K562 (cell line): ENCODE data around the gene STK25. TPM values are rescaled to one million over a fixed set of nuclear protein-coding genes. Genes with fewer than 3 reads are reported as not detected.

ENCODE experiments used
- ATAC-seq: fragments of 200-7000 bp; cut with Tn5 transposase; 3 replicates; pipeline ENCODE4 v1.9.1; 2020; ENCODE audit warnings: moderate library complexity
- BruUV-seq: library from RNA; stranded (reverse); fragments of 400-500 nt; replicated peaks from 2 replicates; lab custom pipeline; 2021; lab: Mats Ljungman, UMichigan
- CTCF ChIA-PET: fragments of 300-600 bp; formaldehyde crosslinking; extraction: SDS; loops from one replicate; lab custom pipeline; 2021; ENCODE audit warnings: low intra/inter-chr PET ratio; lab: Yijun Ruan, JAX
- POLR2A ChIA-PET: fragments of 300-600, 350-650 bp; sonication (Branson Sonifier 250); formaldehyde crosslinking; extraction: SDS; loops from one replicate; lab custom pipeline; 2021; ENCODE audit warnings: antibody characterized with exemption, inconsistent platforms; lab: Yijun Ruan, JAX
- DNase-seq, 4 experiments: peaks; one replicate each; pipeline versions ENCODE4 v3.0.0 to v3.0.0-alpha.2; 2011 to 2018; ENCODE audit warnings: low spot score in 3 of 4, mixed read lengths in 3 of 4; ENCODE audit errors: extremely low read depth in 1 of 4
- FAIRE-seq: peaks from 2 replicates; lab custom pipeline; 2011; peaks lifted over from hg19 to GRCh38; lab: Jason Lieb, UNC
- H2AFZ ChIP-seq: 2 replicates; pipeline ENCODE4 v1.6.0; 2011; ENCODE audit warnings: low read depth, low read length, control low read depth, inconsistent platforms
- H3K27ac ChIP-seq: fragments of 200-600 bp; 3 replicates; pipeline ENCODE4 v1.8.0; 2011; ENCODE audit warnings: low read depth, mild to moderate bottlenecking, control low read depth, inconsistent platforms, low read length, moderate library complexity, mixed read lengths; ENCODE audit errors: extremely low read depth
- H3K27me3 ChIP-seq, 2 experiments: fragments of 300-600 bp in 1 of 2; 2 replicates in 1 of 2; 3 replicates in 1 of 2; pipeline versions ENCODE4 v1.6.0 to v1.8.0; 2011; ENCODE audit warnings: inconsistent platforms in 2 of 2, low read length in 2 of 2, mild to moderate bottlenecking in 1 of 2, mixed read lengths in 1 of 2, moderate library complexity in 1 of 2; ENCODE audit not compliant: control insufficient read depth in 2 of 2, insufficient read depth in 2 of 2
- H3K36me3 ChIP-seq: fragments of 300-600 bp; 3 replicates; pipeline ENCODE4 v1.8.0; 2011; ENCODE audit warnings: mild to moderate bottlenecking, low read length, inconsistent platforms; ENCODE audit not compliant: control insufficient read depth, insufficient read depth
- H3K4me1 ChIP-seq, 2 experiments: fragments of 200-600 bp in 1 of 2; replicated peaks in 1 of 2; 2 replicates in 1 of 2; 3 replicates in 1 of 2; pipeline versions ENCODE4 v1.5.1 to v1.8.0; 2011; ENCODE audit warnings: inconsistent platforms in 2 of 2, low read length in 2 of 2, mild to moderate bottlenecking in 1 of 2, mixed read lengths in 1 of 2, moderate library complexity in 1 of 2; ENCODE audit not compliant: control insufficient read depth in 2 of 2, insufficient read depth in 2 of 2
- H3K4me2 ChIP-seq: 2 replicates; pipeline ENCODE4 v1.6.1; 2011; ENCODE audit warnings: low read length, control low read depth, inconsistent platforms, mixed read lengths; ENCODE audit not compliant: insufficient read depth
- H3K4me3 ChIP-seq: fragments of 200-600 bp; sonication (generic), shearing (Covaris generic); 2 replicates; pipeline ENCODE4 v1.5.1; 2016; ENCODE audit warnings: control low read depth, inconsistent platforms
- H3K79me2 ChIP-seq: fragments of 200-600 bp; 3 replicates; pipeline ENCODE4 v1.8.0; 2011; ENCODE audit warnings: low read length, inconsistent platforms; ENCODE audit not compliant: control insufficient read depth, insufficient read depth
- H3K9ac ChIP-seq, 2 experiments: 2 replicates each; pipeline versions ENCODE4 v1.6.0 to v1.6.1; 2011; ENCODE audit warnings: low read depth in 2 of 2, low read length in 2 of 2, control low read depth in 1 of 2, inconsistent platforms in 1 of 2, mild to moderate bottlenecking in 1 of 2, mixed read lengths in 1 of 2; ENCODE audit not compliant: insufficient read depth in 1 of 2
- H3K9me1 ChIP-seq: one replicate; pipeline ENCODE4 v1.6.0; 2011; ENCODE audit warnings: inconsistent platforms, mild to moderate bottlenecking, low read length, moderate library complexity; ENCODE audit not compliant: control insufficient read depth, insufficient read depth
- H3K9me3 ChIP-seq: replicated peaks from 2 replicates; pipeline ENCODE4 v1.5.1; 2011; ENCODE audit warnings: low read depth, low read length, inconsistent platforms; ENCODE audit not compliant: control insufficient read depth, insufficient read depth
- H4K20me1 ChIP-seq: replicated peaks from 2 replicates; pipeline ENCODE4 v1.6.1; 2011; ENCODE audit warnings: low read length, inconsistent platforms, mixed read lengths; ENCODE audit not compliant: control insufficient read depth, insufficient read depth
- FOXA3 ChIP-seq, 2 experiments: fragments of 450-650 bp in 1 of 2; sonication (generic) in 1 of 2; formaldehyde crosslinking; IDR thresholded peaks in 1 of 2; conservative IDR thresholded peaks in 1 of 2; 2 replicates each; pipeline versions ENCODE4 v1.4.0 to v1.8.0; 2020 to 2022; ENCODE audit warnings: mild to moderate bottlenecking in 2 of 2, missing genetic modification reagents in 1 of 2
- FOXP1 ChIP-seq: sonication (generic); formaldehyde crosslinking; IDR thresholded peaks from 2 replicates; pipeline ENCODE4 v1.8.0; 2022; ENCODE audit warnings: mild to moderate bottlenecking, missing genetic modification reagents
- HDAC8 ChIP-seq: fragments of 450-650 bp; IDR thresholded peaks from 2 replicates; pipeline ENCODE4 v1.6.1; 2016; ENCODE audit warnings: mild to moderate bottlenecking, missing genetic modification characterization, moderate library complexity, missing compliant biosample characterization
- HNRNPL ChIP-seq: fragments of 200-400 bp; formaldehyde crosslinking; IDR thresholded peaks from 2 replicates; pipeline ENCODE4 v1.6.1; 2017; ENCODE audit warnings: low read depth, mild to moderate bottlenecking, low read length
- JUNB ChIP-seq: fragments of 450-650 bp; formaldehyde crosslinking; conservative IDR thresholded peaks from 2 replicates; pipeline ENCODE4 v1.4.0; 2020; ENCODE audit warnings: mild to moderate bottlenecking
- PCBP2 ChIP-seq: fragments of 200-400 bp; formaldehyde crosslinking; IDR thresholded peaks from 2 replicates; pipeline ENCODE4 v1.6.1; 2018; ENCODE audit warnings: low read length, low read depth, mild to moderate bottlenecking, moderate library complexity; ENCODE audit not compliant: poor library complexity, severe bottlenecking
- RBFOX2 ChIP-seq: fragments of 200-400 bp; formaldehyde crosslinking; IDR thresholded peaks from 2 replicates; pipeline ENCODE4 v1.6.1; 2017; ENCODE audit warnings: low read depth, mild to moderate bottlenecking, low read length, moderate library complexity
- RFX7 ChIP-seq: fragments of 250-450 bp; sonication (Bioruptor Pico); IDR thresholded peaks from 2 replicates; pipeline ENCODE4 v1.5.1; 2021; ENCODE audit warnings: mild to moderate bottlenecking
- RUNX1 ChIP-seq: sonication (generic); IDR thresholded peaks from 2 replicates; pipeline ENCODE4 v1.6.1; 2016; ENCODE audit warnings: antibody characterized with exemption, low read depth
- YBX1 ChIP-seq: fragments of 450-650 bp; IDR thresholded peaks from 2 replicates; pipeline ENCODE4 v1.7.1; 2016; ENCODE audit warnings: mild to moderate bottlenecking
- ZEB2 ChIP-seq: fragments of 450-650 bp; IDR thresholded peaks from 2 replicates; pipeline ENCODE4 v1.6.1; 2016
- ZNF311 ChIP-seq: fragments of 250-450 bp; sonication (Bioruptor Pico); IDR thresholded peaks from 2 replicates; pipeline ENCODE4 v1.4.0; 2020; ENCODE audit warnings: mild to moderate bottlenecking, moderate library complexity
- ZNF75A ChIP-seq: fragments of 450-650 bp; formaldehyde crosslinking; IDR thresholded peaks from 2 replicates; pipeline ENCODE4 v1.4.0; 2020; ENCODE audit warnings: mild to moderate bottlenecking
- ZZZ3 ChIP-seq: fragments of 450-650 bp; IDR thresholded peaks from 2 replicates; pipeline ENCODE4 v1.6.1; 2016; ENCODE audit warnings: antibody characterized with exemption, mild to moderate bottlenecking, moderate library complexity
- WGBS: fragments of 100-300 bp; shearing (Covaris generic); methylation state at CpG from one replicate; pipeline ENCODE4 v1.1.6; 2016; ENCODE audit warnings: low coverage, mixed read lengths; ENCODE audit not compliant: insufficient coverage; ENCODE audit errors: missing lambda C conversion rate; 5-methylcytosine and 5-hydroxymethylcytosine counted together
- in situ Hi-C: fragments of 300-500 bp; cut with MboI; formaldehyde crosslinking; loops from 4 replicates; pipeline ENCODE4 v1.15.0; 2018; ENCODE audit warnings: inconsistent platforms, mixed read lengths
- intact Hi-C: fragments of 100-400 bp; cut with micrococcal nuclease; formaldehyde crosslinking; loops from 2 replicates; pipeline ENCODE4 v1.14.2; 2022
- polyA plus RNA-seq, 8 experiments: library from polyadenylated mRNA; depleted of rRNA in 4 of 8; stranded (reverse) in 5 of 8; unstranded in 3 of 8; fragments of >200 nt; fragmentation: Nextera tagmentation in 2 of 8; fragmentation: Illumina TruSeq in 1 of 8; extraction: Ambion mirVana in 2 of 8; extraction: Trizol in 1 of 8; gene quantifications; 2 replicates each; pipeline versions ENCODE4 v1.2.1 to v1.2.3, GENCODE V29; 2011 to 2014; ENCODE audit warnings: inconsistent platforms in 1 of 8, missing spikeins in 1 of 8
- total RNA-seq, 7 experiments: library from RNA; depleted of rRNA in 6 of 7; stranded (reverse); fragments of >200 nt in 6 of 7; fragmentation: Illumina TruSeq in 2 of 7; extraction: Trizol in 2 of 7; gene quantifications; 2 replicates each; pipeline versions ENCODE4 v1.2.1 to v1.2.3, GENCODE V29; 2011 to 2021; ENCODE audit warnings: low replicate concordance in 1 of 7

The STK25 gene
- total and polyA plus RNA-seq, 9 of the 15 experiments (the other 6 are each of a cell fraction or from before 2014, with no cell fraction given): 5.4 to 177 (median 116) TPM

DNA sequence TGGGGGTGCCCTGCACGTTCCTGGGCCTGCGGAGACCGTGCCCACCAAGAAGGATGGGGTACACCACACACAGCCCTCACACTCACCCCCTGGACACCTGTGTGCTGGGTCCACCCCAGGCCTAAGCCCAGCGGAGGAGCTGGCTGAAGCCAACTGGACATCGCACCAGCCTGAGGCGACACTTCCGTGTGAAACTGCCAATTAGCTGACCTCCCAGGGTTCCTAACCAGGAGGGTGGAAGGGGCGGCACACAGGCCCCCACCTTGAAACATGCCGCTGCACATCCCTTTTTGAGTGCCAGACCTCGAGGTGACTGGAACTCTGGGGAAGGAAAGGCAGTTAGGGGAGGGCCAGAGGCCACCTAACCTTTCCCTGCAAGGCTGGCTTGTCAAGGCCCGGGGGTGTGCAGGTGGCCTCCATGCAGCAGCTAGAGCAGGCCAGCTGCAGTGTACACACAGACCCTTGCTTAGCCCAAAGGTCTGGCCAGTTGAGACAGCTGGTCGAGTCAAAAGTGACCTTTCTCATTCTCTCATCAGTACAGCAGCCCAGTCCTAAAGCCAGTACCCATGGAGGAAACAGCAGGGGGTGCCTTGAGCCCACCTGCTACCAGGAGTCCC lies 4.5 kb downstream of the STK25 start:
- in situ Hi-C loops: no loop called here
- peaks cover 49% of the 10 kb centered on the region for H3K79me2 ChIP-seq

DNA sequence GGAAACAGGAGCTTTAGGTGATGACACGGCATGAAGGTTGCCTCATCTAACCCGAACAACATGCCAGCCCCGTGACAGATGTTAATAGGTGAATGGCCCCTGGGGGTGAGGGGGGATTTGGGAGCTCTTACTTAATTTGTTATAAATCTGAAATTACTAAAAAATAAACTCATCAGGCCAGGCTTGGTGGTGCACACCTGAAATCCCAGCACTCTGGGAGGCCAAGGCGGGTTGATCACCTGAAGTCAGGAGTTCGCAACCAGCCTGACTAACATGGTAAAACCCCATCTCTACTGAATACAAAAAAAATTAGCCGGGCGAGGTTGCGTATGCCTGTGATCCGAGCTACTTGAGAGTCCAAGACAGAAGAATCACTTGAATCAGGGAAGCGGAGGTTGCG lies 6.1 kb downstream of the STK25 start:
- BruUV-seq: no TSS peak
- Histone ChIP-seq H3K4me1 (peaks cover 6 to 20% of the 10 kb centered on the region in 2 experiments; a peak in 4 of 5 replicates), H3K9me3 (no peaks in the 10 kb centered on the region), H2AFZ (no peak overlapping the region), H3K9ac (no peak overlapping the region), H3K4me3 (no peak overlapping the region), H4K20me1 (no peaks in the 10 kb centered on the region), H3K9me1 (peaks cover 3% of the 10 kb centered on the region), H3K4me2 (no peak overlapping the region), H3K27me3 (no peaks in the 10 kb centered on the region), H3K36me3 (peaks cover 60% of the 10 kb centered on the region; the same call in 2 of the 3 replicates), H3K79me2 (peaks cover 40% of the 10 kb centered on the region), H3K27ac (no peak overlapping the region)
- CTCF ChIA-PET: no interaction called here
- intact Hi-C loops: no loop called here
- no peak for ATAC-seq
- WGBS: 98% methylated on average over 9 of the region's 11 CpGs
- in situ Hi-C loops: no loop called here
- DNase-seq: peak in 1 of 4 experiments; percentile 10
- no peak for FAIRE-seq
- POLR2A ChIA-PET: no interaction called here
- TF ChIP-seq JUNB (no peak), YBX1 (no peak), FOXP1 (CRISPR knock-in tag) (no peak), PCBP2 (no peak), FOXA3 (CRISPR knock-in tag; conservative IDR thresholded peaks at IDR 0.05 in 1 of 2, IDR thresholded peaks at IDR 0.05 in 1 of 2) (no peak), RUNX1 (no peak), ZZZ3 (no peak), ZNF311 (no peak)

More for the DNA sequence above, 4.5 kb downstream of the STK25 start:
- Histone ChIP-seq H3K9me1 (peaks cover 3% of the 10 kb centered on the region), H3K4me2 (no peak overlapping the region), H3K9me3 (no peaks in the 10 kb centered on the region), H3K4me1 (peaks cover 7 to 31% of the 10 kb centered on the region in 2 experiments; a peak in 4 of 5 replicates), H3K36me3 (peaks cover 46% of the 10 kb centered on the region; the same call in 2 of the 3 replicates), H3K4me3 (no peak overlapping the region), H3K27me3 (no peaks in the 10 kb centered on the region), H2AFZ (no peak overlapping the region), H4K20me1 (no peaks in the 10 kb centered on the region), H3K9ac (peak overlapping the region in 1 of 2 experiments; percentile 26; a peak in 1 of 4 replicates), H3K27ac (no peak overlapping the region)
- FAIRE-seq (no peak), DNase-seq (no peak), ATAC-seq (no peak)
- ChIA-PET CTCF (no interaction called here), POLR2A (interaction anchor here (0.6 to 1.3 kb wide), 3 partner anchors 9 to 355 kb away, joined by 3 read pairs; partner anchors contain the start of gene PASK)
- WGBS: 66% methylated on average over 4 of the region's 12 CpGs
- BruUV-seq: no TSS peak
- TF ChIP-seq HDAC8 (tag): no peak
- TF ChIP-seq RBFOX2: 0 out of 2 replicates have a peak, but pooled peaks have one; percentile 28
- no peak for TF ChIP-seq ZEB2
- no peak for TF ChIP-seq RFX7
- no peak for TF ChIP-seq ZNF75A (CRISPR knock-in tag)
- TF ChIP-seq HNRNPL: no peak
- intact Hi-C loops: no loop called here
